Smooth muscle cell (in vitro differentiated cells): ENCODE measurements around the gene OR6B1. TPM values are rescaled to one million over a fixed set of nuclear protein-coding genes. Genes with fewer than 3 reads are reported as not detected.
"Not testable (repeated sequence)": the region's sequence is repeated elsewhere in the genome, so short reads cannot be mapped to it uniquely, and the experiment has no call there.

Source experiments
- DNase-seq: peaks from one replicate; lab custom pipeline; 2025; ENCODE audit not compliant: unreplicated experiment; lab: John Stamatoyannopoulos, UW
- H2AFZ ChIP-seq: fragments of 200-600 bp; sonication (generic); 2 replicates; pipeline ENCODE4 v1.6.0; 2016; ENCODE audit warnings: antibody characterized with exemption, low read depth, mild to moderate bottlenecking
- H3F3A ChIP-seq: fragments of 200-600 bp; sonication (generic); 2 replicates; pipeline ENCODE4 v1.6.0; 2017; ENCODE audit warnings: antibody characterized with exemption, low read depth
- H3K27ac ChIP-seq: fragments of 200-600 bp; sonication (generic); 2 replicates; pipeline ENCODE4 v1.5.1; 2016; ENCODE audit warnings: low read depth, mild to moderate bottlenecking
- H3K27me3 ChIP-seq: fragments of 200-600 bp; sonication (generic); 2 replicates; pipeline ENCODE4 v1.6.1; 2016; ENCODE audit warnings: low read depth, mild to moderate bottlenecking
- H3K36me3 ChIP-seq: fragments of 200-600 bp; sonication (generic); 2 replicates; pipeline ENCODE4 v1.5.1; 2016; ENCODE audit warnings: low read depth
- H3K4me1 ChIP-seq: fragments of 200-600 bp; sonication (generic); 2 replicates; pipeline ENCODE4 v1.5.1; 2016; ENCODE audit warnings: low read depth
- H3K4me2 ChIP-seq: fragments of 200-600 bp; sonication (generic); 2 replicates; pipeline ENCODE4 v1.6.0; 2016; ENCODE audit warnings: mild to moderate bottlenecking
- H3K4me3 ChIP-seq: fragments of 200-600 bp; sonication (generic); 2 replicates; pipeline ENCODE4 v1.5.1; 2016; ENCODE audit warnings: mild to moderate bottlenecking
- H3K79me2 ChIP-seq: fragments of 200-600 bp; sonication (generic); 2 replicates; pipeline ENCODE4 v1.6.0; 2016; ENCODE audit warnings: low read depth, mild to moderate bottlenecking
- H3K9ac ChIP-seq: fragments of 200-600 bp; sonication (generic); 2 replicates; pipeline ENCODE4 v1.6.0; 2016; ENCODE audit warnings: low read depth
- H3K9me3 ChIP-seq: fragments of 200-600 bp; sonication (generic); replicated peaks from 2 replicates; pipeline ENCODE4 v1.5.1; 2016; ENCODE audit warnings: low read depth
- H4K20me1 ChIP-seq: fragments of 200-600 bp; sonication (generic); 2 replicates; pipeline ENCODE4 v1.6.0; 2016; ENCODE audit warnings: low read depth
- CTCF ChIP-seq: fragments of 200-600 bp; sonication (generic); IDR thresholded peaks from 2 replicates; pipeline ENCODE4 v1.5.1; 2017; ENCODE audit warnings: borderline replicate concordance, mild to moderate bottlenecking, antibody characterized with exemption; ENCODE audit not compliant: insufficient read depth, poor library complexity, severe bottlenecking
- WGBS: methylation state at CpG from one replicate; pipeline ENCODE4 v1.1.7; 2016; ENCODE audit warnings: low lambda C conversion rate; 5-methylcytosine and 5-hydroxymethylcytosine counted together
- polyA plus RNA-seq: library from polyadenylated mRNA; unstranded; fragments of >200 nt; fragmentation: Nextera tagmentation; extraction: Ambion mirVana; gene quantifications from 2 replicates; pipeline ENCODE4 v1.2.1, GENCODE V29; 2016
- total RNA-seq: library from RNA; depleted of rRNA; stranded (reverse); fragments of >200 nt; gene quantifications from 2 replicates; pipeline ENCODE4 v1.2.3, GENCODE V29; 2014

The OR6B1 gene
- total and polyA plus RNA-seq, 2 experiments from 2014 or later = not detected

DNA sequence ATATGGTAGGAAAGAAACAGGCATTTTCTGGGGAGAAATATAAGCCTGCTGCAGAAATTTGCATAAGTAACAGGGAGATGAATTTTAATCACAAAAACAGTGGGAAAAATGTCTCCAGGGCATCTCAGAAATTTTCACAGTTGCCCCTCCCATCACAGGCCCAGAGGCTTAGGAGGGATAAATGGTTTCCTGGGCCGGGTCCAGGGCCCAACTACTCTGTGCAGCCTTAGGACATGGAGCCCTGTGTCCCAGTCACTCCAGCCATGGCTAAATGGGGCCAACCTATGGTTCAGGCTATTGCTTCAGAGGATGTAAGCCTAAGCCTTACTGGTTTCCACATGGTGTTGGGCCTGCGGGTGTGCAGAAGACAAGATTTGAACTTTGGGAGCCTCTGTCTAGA lies 9.2 kb downstream of the OR6B1 start:
- Histone ChIP-seq H3K79me2 (no peaks in the 10 kb centered on the region), H3K4me2 (no peak overlapping the region), H2AFZ (no peak overlapping the region), H3K4me3 (no peak overlapping the region), H4K20me1 (no peaks in the 10 kb centered on the region), H3K27me3 (no peaks in the 10 kb centered on the region), H3K27ac (no peak overlapping the region), H3K9ac (no peak overlapping the region), H3K36me3 (no peaks in the 10 kb centered on the region), H3F3A (no peaks in the 10 kb centered on the region), H3K9me3 (no peaks in the 10 kb centered on the region), H3K4me1 (no peaks in the 10 kb centered on the region)
- DNase-seq = no peak
- no peak for TF ChIP-seq CTCF
- 89% methylated on average over 2 of the region's 2 CpGs for WGBS

DNA sequence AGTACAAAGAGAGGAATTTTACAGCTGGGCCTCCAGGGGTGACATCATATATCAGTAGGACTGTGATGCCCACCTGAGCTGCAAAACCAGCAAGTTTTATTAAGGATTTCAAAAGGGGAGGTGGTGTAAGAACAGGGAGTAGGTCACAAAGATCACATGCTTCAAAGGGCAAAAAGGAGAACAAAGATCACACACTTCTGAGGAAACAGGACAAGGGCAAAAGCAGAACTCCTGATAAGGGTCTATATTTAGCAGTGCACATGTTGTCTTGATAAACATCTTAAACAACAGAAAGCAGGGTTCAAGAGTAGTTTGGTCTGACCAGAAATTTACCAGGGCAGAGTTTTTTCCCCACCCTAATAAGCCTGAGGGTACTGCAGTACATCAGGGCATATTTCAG lies 9.9 kb downstream of the OR6B1 start:
- H4K20me1 ChIP-seq, H3F3A ChIP-seq, H3K4me3 ChIP-seq, H3K27ac ChIP-seq, H3K9me3 ChIP-seq, DNase-seq, H2AFZ ChIP-seq, H3K36me3 ChIP-seq, H3K4me2 ChIP-seq, H3K79me2 ChIP-seq, H3K27me3 ChIP-seq, H3K4me1 ChIP-seq, H3K9ac ChIP-seq: not testable (repeated sequence)

- not testable (repeated sequence) for H3K36me3 ChIP-seq, H3K27me3 ChIP-seq, H3K9ac ChIP-seq, H2AFZ ChIP-seq, H4K20me1 ChIP-seq, DNase-seq, H3K9me3 ChIP-seq, H3K4me2 ChIP-seq, H3K79me2 ChIP-seq, H3K4me1 ChIP-seq, H3K27ac ChIP-seq, H3K4me3 ChIP-seq, H3F3A ChIP-seq
- 95% methylated on average over 1 of the region's 1 CpG for WGBS
These were observed 10.7 kb downstream of the OR6B1 start for GRCh38 chr7:144010821-144011220.

GRCh38 chr7:144011458-144012230 lies 11.5 kb downstream of the OR6B1 start:
- Histone ChIP-seq H3F3A (no peaks in the 10 kb centered on the region), H3K4me2 (no peak overlapping the region), H2AFZ (no peak overlapping the region), H3K79me2 (no peaks in the 10 kb centered on the region), H3K27me3 (no peaks in the 10 kb centered on the region), H4K20me1 (no peaks in the 10 kb centered on the region), H3K27ac (no peak overlapping the region), H3K9ac (no peak overlapping the region), H3K4me3 (no peak overlapping the region), H3K36me3 (no peaks in the 10 kb centered on the region), H3K9me3 (no peaks in the 10 kb centered on the region), H3K4me1 (no peaks in the 10 kb centered on the region)
- no peak for DNase-seq
- WGBS = 90% methylated on average over 5 of the region's 5 CpGs
- no peak for TF ChIP-seq CTCF
